GM23338 (cell line): ENCODE results near the gene BCL2L14. TPM values are rescaled to one million over a fixed set of nuclear protein-coding genes. Genes with fewer than 3 reads are reported as not detected.

Source experiments
- ATAC-seq: fragments of 200-7000 bp; cut with Tn5 transposase; 3 replicates; pipeline ENCODE4 v1.9.1; 2020
- DNase-seq: peaks from one replicate; pipeline ENCODE4 v3.0.0-alpha.2; 2015; ENCODE audit warnings: low spot score
- H2AFZ ChIP-seq: fragments of 200-600 bp; sonication (generic); 2 replicates; pipeline ENCODE4 v1.8.0; 2016; ENCODE audit warnings: antibody characterized with exemption, mild to moderate bottlenecking, moderate library complexity
- H3F3A ChIP-seq: fragments of 200-600 bp; sonication (generic); replicated peaks from 2 replicates; pipeline ENCODE4 v1.8.0; 2017; ENCODE audit warnings: antibody characterized with exemption, mixed run types, low read depth
- H3K27ac ChIP-seq: fragments of 200-600 bp; sonication (generic); 2 replicates; pipeline ENCODE4 v1.6.1; 2016; ENCODE audit warnings: low read depth
- H3K27me3 ChIP-seq: fragments of 200-600 bp; sonication (generic); 2 replicates; pipeline ENCODE4 v1.8.0; 2016; ENCODE audit warnings: mild to moderate bottlenecking, mixed run types, moderate library complexity; ENCODE audit not compliant: insufficient read depth
- H3K36me3 ChIP-seq: fragments of 200-600 bp; sonication (generic); 2 replicates; pipeline ENCODE4 v1.8.0; 2016; ENCODE audit warnings: mild to moderate bottlenecking; ENCODE audit not compliant: insufficient read depth
- H3K4me1 ChIP-seq: fragments of 200-600 bp; sonication (generic); 2 replicates; pipeline ENCODE4 v1.8.0; 2016; ENCODE audit warnings: mild to moderate bottlenecking, moderate library complexity; ENCODE audit not compliant: insufficient read depth
- H3K4me2 ChIP-seq: fragments of 200-600 bp; sonication (generic); 2 replicates; pipeline ENCODE4 v1.7.1; 2017; ENCODE audit warnings: mixed run types
- H3K4me3 ChIP-seq: fragments of 200-600 bp; sonication (generic); 2 replicates; pipeline ENCODE4 v1.6.1; 2016; ENCODE audit warnings: mixed run types
- H3K79me2 ChIP-seq: fragments of 200-600 bp; sonication (generic); replicated peaks from 2 replicates; pipeline ENCODE4 v1.8.0; 2017; ENCODE audit warnings: mild to moderate bottlenecking; ENCODE audit not compliant: insufficient read depth
- H3K9me2 ChIP-seq: fragments of 200-600 bp; sonication (generic); 2 replicates; pipeline ENCODE4 v1.8.0; 2017; ENCODE audit not compliant: insufficient read depth
- H4K20me1 ChIP-seq: fragments of 200-600 bp; sonication (generic); replicated peaks from 2 replicates; pipeline ENCODE4 v1.8.0; 2017; ENCODE audit warnings: mild to moderate bottlenecking; ENCODE audit not compliant: insufficient read depth
- H3K27ac Mint-ChIP-seq: 2 replicates; pipeline ENCODE4 v1.8.0; 2020; ENCODE audit warnings: inconsistent platforms, mild to moderate bottlenecking, moderate library complexity, mixed read lengths
- H3K27me3 Mint-ChIP-seq: 3 replicates; pipeline ENCODE4 v1.8.0; 2022; ENCODE audit warnings: low read depth, mild to moderate bottlenecking, moderate library complexity, mixed read lengths, inconsistent platforms; ENCODE audit not compliant: insufficient read depth, poor library complexity
- H3K36me3 Mint-ChIP-seq: 3 replicates; pipeline ENCODE4 v1.8.0; 2021; ENCODE audit warnings: low read depth, mild to moderate bottlenecking, inconsistent platforms, moderate library complexity, mixed read lengths
- H3K4me1 Mint-ChIP-seq: 3 replicates; pipeline ENCODE4 v1.8.0; 2020; ENCODE audit warnings: mild to moderate bottlenecking, inconsistent platforms, mixed read lengths
- H3K4me3 Mint-ChIP-seq: 3 replicates; pipeline ENCODE4 v1.8.0; 2021; ENCODE audit warnings: moderate library complexity, mild to moderate bottlenecking, inconsistent platforms, mixed read lengths
- H3K9me3 Mint-ChIP-seq: 3 replicates; pipeline ENCODE4 v1.8.0; 2020; ENCODE audit warnings: moderate library complexity, mild to moderate bottlenecking, inconsistent platforms, mixed read lengths
- CREB1 ChIP-seq: fragments of 250-450 bp; sonication (Bioruptor Pico); IDR thresholded peaks from 2 replicates; pipeline ENCODE4 v1.5.0; 2020; ENCODE audit warnings: low read depth, mild to moderate bottlenecking, moderate library complexity
- ETS1 ChIP-seq: IDR thresholded peaks from 2 replicates; pipeline ENCODE4 v1.6.1; 2016; ENCODE audit warnings: antibody characterized with exemption
- EZH2 ChIP-seq: fragments of 200-600 bp; sonication (generic); IDR thresholded peaks from one replicate; pipeline ENCODE4 v1.8.0; 2017; ENCODE audit warnings: antibody characterized with exemption, mild to moderate bottlenecking, low read depth; ENCODE audit not compliant: unreplicated experiment
- EZH2phosphoT487 ChIP-seq: fragments of 200-600 bp; sonication (generic); IDR thresholded peaks from one replicate; pipeline ENCODE4 v1.8.1; 2018; ENCODE audit warnings: antibody characterized with exemption; ENCODE audit not compliant: unreplicated experiment
- JUNB ChIP-seq: IDR thresholded peaks from one replicate; pipeline ENCODE4 v1.6.1; 2016; ENCODE audit warnings: antibody characterized with exemption; ENCODE audit not compliant: unreplicated experiment
- NANOG ChIP-seq: IDR thresholded peaks from 2 replicates; pipeline ENCODE4 v1.6.1; 2016; ENCODE audit warnings: antibody characterized with exemption, borderline replicate concordance
- POLR2AphosphoS5 ChIP-seq: IDR thresholded peaks from 2 replicates; pipeline ENCODE4 v1.6.1; 2016; ENCODE audit warnings: antibody characterized with exemption, low read depth
- REST ChIP-seq: IDR thresholded peaks from one replicate; pipeline ENCODE4 v1.6.1; 2018; ENCODE audit warnings: antibody characterized with exemption; ENCODE audit not compliant: unreplicated experiment
- STAT1 ChIP-seq: IDR thresholded peaks from one replicate; pipeline ENCODE4 v1.6.1; 2016; ENCODE audit warnings: antibody characterized with exemption; ENCODE audit not compliant: unreplicated experiment
- ZNF114 ChIP-seq: fragments of 250-450 bp; sonication (Bioruptor Pico); IDR thresholded peaks from 2 replicates; pipeline ENCODE4 v1.5.0; 2020; ENCODE audit warnings: mild to moderate bottlenecking, moderate library complexity
- ZNF331 ChIP-seq: fragments of 250-450 bp; sonication (Bioruptor Pico); IDR thresholded peaks from 2 replicates; pipeline ENCODE4 v1.5.0; 2020; ENCODE audit warnings: low read depth, mild to moderate bottlenecking, moderate library complexity
- polyA plus RNA-seq: library from polyadenylated mRNA; unstranded; fragments of >200 nt; fragmentation: Nextera tagmentation; extraction: Ambion mirVana; gene quantifications from 2 replicates; pipeline ENCODE4 v1.2.1, GENCODE V29; 2016
- total RNA-seq: library from RNA; depleted of rRNA; stranded (reverse); fragments of >200 nt; shearing (Covaris generic); gene quantifications from 2 replicates; pipeline ENCODE4 v1.2.3, GENCODE V29; 2014
- TF ChIP-seq, protein P1 (sequence below), 2 experiments: fragments of 200-600 bp in 1 of 2; sonication (generic) in 1 of 2; conservative IDR thresholded peaks; 2 replicates each; pipeline versions ENCODE4 v1.5.1 to v1.6.1; 2016 to 2017; ENCODE audit warnings: antibody characterized with exemption in 2 of 2, low read depth in 2 of 2, mild to moderate bottlenecking in 2 of 2, moderate library complexity in 1 of 2
- TF ChIP-seq, protein P2 (sequence below): fragments of 250-450 bp; sonication (Bioruptor Pico); IDR thresholded peaks from 2 replicates; pipeline ENCODE4 v1.5.0; 2020; ENCODE audit warnings: mild to moderate bottlenecking, moderate library complexity

Gene BCL2L14
- total and polyA plus RNA-seq, 2 experiments from 2014 or later: 2.1 to 2.7 TPM

- TF ChIP-seq EZH2 (no peak), ZNF114 (CRISPR knock-in tag) (no peak), NANOG (no peak), POLR2AphosphoS5 (no peak)
Measured at GRCh38 chr12:12088761-12089160, 18.0 kb downstream of the BCL2L14 start (continued).

DNA sequence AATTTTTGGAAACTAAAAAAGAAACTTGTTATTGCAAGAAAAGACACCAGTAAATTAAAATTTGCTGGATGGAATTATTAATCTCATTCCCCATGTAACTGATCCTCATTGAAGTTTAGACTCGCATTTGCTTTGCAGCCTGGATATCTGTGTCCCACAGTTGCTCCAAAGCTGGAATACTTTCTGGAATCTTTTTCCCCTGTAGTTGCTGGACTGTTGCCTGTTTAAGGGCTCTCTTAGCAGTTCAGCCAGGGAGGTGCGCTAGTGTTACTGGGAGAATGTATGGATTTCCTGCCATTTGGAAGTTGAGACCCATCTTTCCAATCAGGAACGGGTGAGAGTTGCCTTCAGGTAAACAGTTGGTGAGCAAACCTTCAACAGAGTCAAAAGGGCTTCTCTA is 20.3 kb downstream of the BCL2L14 start:
- ATAC-seq: no peak
- Histone ChIP-seq H3K4me1 (peaks cover 29% of the 10 kb centered on the region), H3K4me3 (no peak overlapping the region), H3K9me2 (peaks cover 7% of the 10 kb centered on the region; the same call in 1 of the 2 replicates), H2AFZ (no peak overlapping the region), H4K20me1 (no peaks in the 10 kb centered on the region), H3K27me3 (no peaks in the 10 kb centered on the region), H3K4me2 (no peak overlapping the region), H3F3A (peaks cover 13% of the 10 kb centered on the region; the same call in 1 of the 2 replicates), H3K79me2 (no peaks in the 10 kb centered on the region), H3K36me3 (no peaks in the 10 kb centered on the region), H3K27ac (no peak overlapping the region)
- TF ChIP-seq ZNF331 (CRISPR knock-in tag) (no peak), EZH2 (no peak), EZH2phosphoT487 (no peak), STAT1 (no peak), ETS1 (no peak), JUNB (no peak), CREB1 (CRISPR knock-in tag) (no peak), NANOG (no peak), REST (no peak), ZNF114 (CRISPR knock-in tag) (no peak), POLR2AphosphoS5 (no peak)
- TF ChIP-seq, protein P1, sequence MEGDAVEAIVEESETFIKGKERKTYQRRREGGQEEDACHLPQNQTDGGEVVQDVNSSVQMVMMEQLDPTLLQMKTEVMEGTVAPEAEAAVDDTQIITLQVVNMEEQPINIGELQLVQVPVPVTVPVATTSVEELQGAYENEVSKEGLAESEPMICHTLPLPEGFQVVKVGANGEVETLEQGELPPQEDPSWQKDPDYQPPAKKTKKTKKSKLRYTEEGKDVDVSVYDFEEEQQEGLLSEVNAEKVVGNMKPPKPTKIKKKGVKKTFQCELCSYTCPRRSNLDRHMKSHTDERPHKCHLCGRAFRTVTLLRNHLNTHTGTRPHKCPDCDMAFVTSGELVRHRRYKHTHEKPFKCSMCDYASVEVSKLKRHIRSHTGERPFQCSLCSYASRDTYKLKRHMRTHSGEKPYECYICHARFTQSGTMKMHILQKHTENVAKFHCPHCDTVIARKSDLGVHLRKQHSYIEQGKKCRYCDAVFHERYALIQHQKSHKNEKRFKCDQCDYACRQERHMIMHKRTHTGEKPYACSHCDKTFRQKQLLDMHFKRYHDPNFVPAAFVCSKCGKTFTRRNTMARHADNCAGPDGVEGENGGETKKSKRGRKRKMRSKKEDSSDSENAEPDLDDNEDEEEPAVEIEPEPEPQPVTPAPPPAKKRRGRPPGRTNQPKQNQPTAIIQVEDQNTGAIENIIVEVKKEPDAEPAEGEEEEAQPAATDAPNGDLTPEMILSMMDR (conservative IDR thresholded peaks at IDR 0.05; ENCODE audit: low read depth in 2 of 2): no peak
- TF ChIP-seq, protein P2, sequence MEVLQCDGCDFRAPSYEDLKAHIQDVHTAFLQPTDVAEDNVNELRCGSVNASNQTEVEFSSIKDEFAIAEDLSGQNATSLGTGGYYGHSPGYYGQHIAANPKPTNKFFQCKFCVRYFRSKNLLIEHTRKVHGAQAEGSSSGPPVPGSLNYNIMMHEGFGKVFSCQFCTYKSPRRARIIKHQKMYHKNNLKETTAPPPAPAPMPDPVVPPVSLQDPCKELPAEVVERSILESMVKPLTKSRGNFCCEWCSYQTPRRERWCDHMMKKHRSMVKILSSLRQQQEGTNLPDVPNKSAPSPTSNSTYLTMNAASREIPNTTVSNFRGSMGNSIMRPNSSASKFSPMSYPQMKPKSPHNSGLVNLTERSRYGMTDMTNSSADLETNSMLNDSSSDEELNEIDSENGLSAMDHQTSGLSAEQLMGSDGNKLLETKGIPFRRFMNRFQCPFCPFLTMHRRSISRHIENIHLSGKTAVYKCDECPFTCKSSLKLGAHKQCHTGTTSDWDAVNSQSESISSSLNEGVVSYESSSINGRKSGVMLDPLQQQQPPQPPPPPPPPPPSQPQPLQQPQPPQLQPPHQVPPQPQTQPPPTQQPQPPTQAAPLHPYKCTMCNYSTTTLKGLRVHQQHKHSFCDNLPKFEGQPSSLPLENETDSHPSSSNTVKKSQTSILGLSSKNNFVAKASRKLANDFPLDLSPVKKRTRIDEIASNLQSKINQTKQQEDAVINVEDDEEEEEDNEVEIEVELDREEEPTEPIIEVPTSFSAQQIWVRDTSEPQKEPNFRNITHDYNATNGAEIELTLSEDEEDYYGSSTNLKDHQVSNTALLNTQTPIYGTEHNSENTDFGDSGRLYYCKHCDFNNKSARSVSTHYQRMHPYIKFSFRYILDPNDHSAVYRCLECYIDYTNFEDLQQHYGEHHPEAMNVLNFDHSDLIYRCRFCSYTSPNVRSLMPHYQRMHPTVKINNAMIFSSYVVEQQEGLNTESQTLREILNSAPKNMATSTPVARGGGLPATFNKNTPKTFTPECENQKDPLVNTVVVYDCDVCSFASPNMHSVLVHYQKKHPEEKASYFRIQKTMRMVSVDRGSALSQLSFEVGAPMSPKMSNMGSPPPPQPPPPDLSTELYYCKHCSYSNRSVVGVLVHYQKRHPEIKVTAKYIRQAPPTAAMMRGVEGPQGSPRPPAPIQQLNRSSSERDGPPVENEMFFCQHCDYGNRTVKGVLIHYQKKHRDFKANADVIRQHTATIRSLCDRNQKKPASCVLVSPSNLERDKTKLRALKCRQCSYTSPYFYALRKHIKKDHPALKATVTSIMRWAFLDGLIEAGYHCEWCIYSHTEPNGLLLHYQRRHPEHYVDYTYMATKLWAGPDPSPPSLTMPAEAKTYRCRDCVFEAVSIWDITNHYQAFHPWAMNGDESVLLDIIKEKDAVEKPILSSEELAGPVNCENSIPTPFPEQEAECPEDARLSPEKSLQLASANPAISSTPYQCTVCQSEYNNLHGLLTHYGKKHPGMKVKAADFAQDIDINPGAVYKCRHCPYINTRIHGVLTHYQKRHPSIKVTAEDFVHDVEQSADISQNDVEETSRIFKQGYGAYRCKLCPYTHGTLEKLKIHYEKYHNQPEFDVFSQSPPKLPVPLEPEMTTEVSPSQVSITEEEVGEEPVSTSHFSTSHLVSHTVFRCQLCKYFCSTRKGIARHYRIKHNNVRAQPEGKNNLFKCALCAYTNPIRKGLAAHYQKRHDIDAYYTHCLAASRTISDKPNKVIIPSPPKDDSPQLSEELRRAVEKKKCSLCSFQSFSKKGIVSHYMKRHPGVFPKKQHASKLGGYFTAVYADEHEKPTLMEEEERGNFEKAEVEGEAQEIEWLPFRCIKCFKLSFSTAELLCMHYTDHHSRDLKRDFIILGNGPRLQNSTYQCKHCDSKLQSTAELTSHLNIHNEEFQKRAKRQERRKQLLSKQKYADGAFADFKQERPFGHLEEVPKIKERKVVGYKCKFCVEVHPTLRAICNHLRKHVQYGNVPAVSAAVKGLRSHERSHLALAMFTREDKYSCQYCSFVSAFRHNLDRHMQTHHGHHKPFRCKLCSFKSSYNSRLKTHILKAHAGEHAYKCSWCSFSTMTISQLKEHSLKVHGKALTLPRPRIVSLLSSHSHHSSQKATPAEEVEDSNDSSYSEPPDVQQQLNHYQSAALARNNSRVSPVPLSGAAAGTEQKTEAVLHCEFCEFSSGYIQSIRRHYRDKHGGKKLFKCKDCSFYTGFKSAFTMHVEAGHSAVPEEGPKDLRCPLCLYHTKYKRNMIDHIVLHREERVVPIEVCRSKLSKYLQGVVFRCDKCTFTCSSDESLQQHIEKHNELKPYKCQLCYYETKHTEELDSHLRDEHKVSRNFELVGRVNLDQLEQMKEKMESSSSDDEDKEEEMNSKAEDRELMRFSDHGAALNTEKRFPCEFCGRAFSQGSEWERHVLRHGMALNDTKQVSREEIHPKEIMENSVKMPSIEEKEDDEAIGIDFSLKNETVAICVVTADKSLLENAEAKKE (CRISPR knock-in tag): no peak
- Mint-ChIP-seq H3K9me3 (no peaks in the 10 kb centered on the region), H3K4me3 (no peak overlapping the region), H3K36me3 (no peaks in the 10 kb centered on the region), H3K27ac (no peak overlapping the region), H3K27me3 (peaks cover 9% of the 10 kb centered on the region), H3K4me1 (peaks cover 23% of the 10 kb centered on the region)
- no peak for DNase-seq
